IMR-90 (cell line): ENCODE results near the gene MAML2.
A peak's percentile ranks its signal among the peaks of the same experiment; 100 is the strongest.

ENCODE experiments used
- BHLHE40 ChIP-seq: fragments of 150-350 bp; IDR thresholded peaks from 2 replicates; pipeline ENCODE4 v1.6.1; 2016; ENCODE audit warnings: mild to moderate bottlenecking, low read depth, low read length
- MAZ ChIP-seq: IDR thresholded peaks from 2 replicates; pipeline ENCODE4 v1.6.1; 2012; ENCODE audit warnings: low read depth, mild to moderate bottlenecking, low read length, improper control_type of control experiment, moderate library complexity, borderline replicate concordance
- POLR2A ChIP-seq: IDR thresholded peaks from 2 replicates; pipeline ENCODE4 v1.6.1; 2012; ENCODE audit warnings: mild to moderate bottlenecking, low read depth, low read length
- RAD21 ChIP-seq: IDR thresholded peaks from 2 replicates; pipeline ENCODE4 v1.6.1; 2012; ENCODE audit warnings: low read length, improper control_type of control experiment
- RCOR1 ChIP-seq: IDR thresholded peaks from 2 replicates; pipeline ENCODE4 v1.6.1; 2012; ENCODE audit warnings: mild to moderate bottlenecking, low read length, improper control_type of control experiment; ENCODE audit not compliant: insufficient replicate concordance
- TF ChIP-seq, protein P1 (sequence below): conservative IDR thresholded peaks from 2 replicates; pipeline ENCODE4 v1.5.1; 2012; ENCODE audit warnings: mild to moderate bottlenecking, low read depth, low read length, improper control_type of control experiment

DNA sequence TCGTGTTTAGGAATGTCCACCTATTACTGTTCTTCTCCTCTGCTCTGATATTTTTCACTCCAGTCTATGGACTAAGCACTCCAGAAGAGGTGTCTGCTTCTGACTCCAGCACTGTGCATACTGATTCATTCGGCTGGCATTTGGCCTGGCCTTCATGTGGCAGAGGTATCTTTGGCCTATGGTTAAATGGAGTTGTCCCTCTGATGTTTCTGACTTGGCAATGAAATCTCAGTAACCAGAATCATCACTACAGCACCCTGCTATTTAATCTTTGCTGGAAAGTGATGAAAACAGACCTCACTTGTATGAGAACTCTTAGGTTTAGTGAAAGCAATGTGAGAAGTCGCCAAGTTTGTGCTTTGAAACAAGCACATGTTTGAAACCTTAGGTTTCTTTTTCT is 155.2 kb downstream of the MAML2 start:
- TF ChIP-seq MAZ = no peak
- TF ChIP-seq, protein P1, sequence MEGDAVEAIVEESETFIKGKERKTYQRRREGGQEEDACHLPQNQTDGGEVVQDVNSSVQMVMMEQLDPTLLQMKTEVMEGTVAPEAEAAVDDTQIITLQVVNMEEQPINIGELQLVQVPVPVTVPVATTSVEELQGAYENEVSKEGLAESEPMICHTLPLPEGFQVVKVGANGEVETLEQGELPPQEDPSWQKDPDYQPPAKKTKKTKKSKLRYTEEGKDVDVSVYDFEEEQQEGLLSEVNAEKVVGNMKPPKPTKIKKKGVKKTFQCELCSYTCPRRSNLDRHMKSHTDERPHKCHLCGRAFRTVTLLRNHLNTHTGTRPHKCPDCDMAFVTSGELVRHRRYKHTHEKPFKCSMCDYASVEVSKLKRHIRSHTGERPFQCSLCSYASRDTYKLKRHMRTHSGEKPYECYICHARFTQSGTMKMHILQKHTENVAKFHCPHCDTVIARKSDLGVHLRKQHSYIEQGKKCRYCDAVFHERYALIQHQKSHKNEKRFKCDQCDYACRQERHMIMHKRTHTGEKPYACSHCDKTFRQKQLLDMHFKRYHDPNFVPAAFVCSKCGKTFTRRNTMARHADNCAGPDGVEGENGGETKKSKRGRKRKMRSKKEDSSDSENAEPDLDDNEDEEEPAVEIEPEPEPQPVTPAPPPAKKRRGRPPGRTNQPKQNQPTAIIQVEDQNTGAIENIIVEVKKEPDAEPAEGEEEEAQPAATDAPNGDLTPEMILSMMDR = no peak
- no peak for TF ChIP-seq RCOR1
- TF ChIP-seq POLR2A = no peak
- peak; percentile 31; the same call in 1 of the 2 replicates for TF ChIP-seq BHLHE40
- TF ChIP-seq RAD21 = 0 out of 2 replicates have a peak, but pooled peaks have one; percentile 6
